ENCODE data around the gene C5orf63.
"Not testable (repeated sequence)": the region's sequence is repeated elsewhere in the genome, so short reads cannot be mapped to it uniquely, and the experiment has no call there.

Gene C5orf63

DNA sequence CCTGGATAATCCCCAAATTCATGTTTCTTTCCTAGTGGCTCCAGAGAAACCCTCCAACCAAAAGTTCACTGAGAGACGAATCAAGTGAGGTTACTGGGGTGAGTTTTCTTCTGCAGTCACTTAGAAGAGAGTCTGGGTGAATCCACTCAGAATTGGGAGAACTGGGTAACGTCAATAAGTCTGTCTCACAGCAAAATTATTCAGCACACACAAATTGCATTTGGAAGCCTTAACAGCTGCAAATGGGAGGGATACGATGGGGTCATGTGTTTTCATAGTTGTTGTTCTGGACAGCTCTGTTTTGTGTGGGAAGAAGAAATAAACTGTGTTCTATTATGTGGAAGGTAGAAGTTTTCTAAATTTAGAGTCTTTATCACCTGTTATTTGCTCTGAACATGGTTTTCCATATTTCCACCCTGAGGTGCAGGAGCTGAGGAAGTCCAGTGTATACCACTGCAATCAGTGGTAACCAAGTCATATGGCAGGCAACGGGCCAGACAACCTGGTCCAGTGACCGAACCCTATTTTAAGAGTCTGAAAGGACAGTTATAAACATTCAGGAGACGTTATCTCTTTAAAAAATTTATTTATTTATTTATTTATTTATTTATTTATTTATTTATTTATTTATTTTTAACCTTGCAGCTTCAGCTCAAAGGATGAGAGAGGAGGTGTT, 64.9 kb downstream of the C5orf63 start:
- no peak for DNase-seq (ENCODE audit: low read depth)

DNA sequence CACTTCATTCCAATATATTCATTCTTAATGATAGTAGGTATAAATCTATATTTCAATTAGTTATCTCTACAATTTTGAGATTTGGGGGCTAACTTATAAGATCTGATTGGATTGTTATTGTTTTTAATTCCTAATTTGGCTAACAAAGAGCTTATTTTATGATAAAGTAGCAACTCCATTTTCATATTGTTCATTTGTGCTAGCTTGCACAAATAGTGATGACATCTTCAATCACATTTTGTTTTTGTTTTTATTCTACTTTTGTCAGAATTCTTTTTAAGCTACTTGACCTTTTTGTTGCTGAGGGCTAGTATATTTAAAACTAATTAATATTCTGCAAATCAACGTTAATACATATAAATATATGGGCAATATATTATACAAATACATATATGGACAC, 65.8 kb downstream of the C5orf63 start:
- no peak for DNase-seq (ENCODE audit: low read depth)

DNA sequence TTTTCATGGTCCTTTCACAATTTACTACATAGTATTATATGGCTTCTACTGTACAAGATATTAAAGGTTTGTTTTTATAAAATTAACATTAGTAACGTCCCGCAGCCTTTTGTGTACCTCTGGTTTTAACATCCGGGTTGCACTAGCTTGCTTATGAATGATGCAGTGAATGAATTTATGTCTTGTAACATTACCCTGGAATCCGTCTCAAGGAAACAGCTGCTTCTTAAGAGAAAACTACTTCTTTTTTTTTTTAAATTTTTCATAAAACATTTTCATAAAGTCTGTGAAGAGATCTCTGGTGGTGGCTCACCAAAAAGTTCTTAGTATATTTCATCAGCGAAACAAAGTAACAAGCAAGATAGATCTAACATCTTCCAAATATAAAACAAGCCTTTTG, 66.6 kb downstream of the C5orf63 start:
- DNase-seq (ENCODE audit: low read depth), result no peak

DNA sequence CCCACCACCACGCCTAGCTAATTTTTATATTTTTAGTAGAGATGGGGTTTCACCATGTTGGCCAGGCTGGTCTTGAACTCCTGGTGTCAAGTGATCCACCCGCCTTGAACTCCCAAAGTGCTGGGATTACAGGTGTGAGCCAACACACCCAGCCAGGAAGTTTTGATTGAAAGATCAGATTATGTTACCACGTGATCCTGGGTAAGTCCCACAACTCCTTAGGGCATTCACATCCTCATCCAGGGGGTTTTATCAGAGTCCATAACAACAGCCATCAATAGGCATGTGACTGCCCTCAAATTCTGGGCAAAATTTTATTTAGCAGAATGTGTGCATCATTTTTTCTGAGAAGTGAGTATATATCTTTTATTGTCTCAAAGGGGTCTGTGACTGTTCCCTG, 68.0 kb downstream of the C5orf63 start:
- DNase-seq (ENCODE audit: low read depth), result not testable (repeated sequence)

DNA sequence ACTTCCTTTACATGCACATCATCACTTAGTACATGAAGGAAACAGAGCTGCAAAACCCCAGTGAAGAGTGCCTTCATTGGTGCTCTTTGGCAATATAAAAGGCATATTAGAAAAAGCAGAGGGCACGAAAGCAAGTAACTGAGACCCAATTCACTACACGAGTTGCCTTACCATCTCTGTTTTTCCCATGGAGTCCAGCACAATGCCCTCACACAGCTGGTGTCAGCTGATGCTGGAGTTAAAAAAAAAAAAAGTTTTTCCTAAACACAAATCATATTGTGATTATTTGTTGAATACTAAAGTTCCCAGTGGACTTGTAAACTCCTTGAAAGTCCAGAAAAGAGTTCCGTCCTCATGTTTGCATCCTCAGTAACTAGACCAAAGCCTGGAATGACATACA, 68.6 kb downstream of the C5orf63 start:
- DNase-seq (ENCODE audit: low read depth), result no peak

DNA sequence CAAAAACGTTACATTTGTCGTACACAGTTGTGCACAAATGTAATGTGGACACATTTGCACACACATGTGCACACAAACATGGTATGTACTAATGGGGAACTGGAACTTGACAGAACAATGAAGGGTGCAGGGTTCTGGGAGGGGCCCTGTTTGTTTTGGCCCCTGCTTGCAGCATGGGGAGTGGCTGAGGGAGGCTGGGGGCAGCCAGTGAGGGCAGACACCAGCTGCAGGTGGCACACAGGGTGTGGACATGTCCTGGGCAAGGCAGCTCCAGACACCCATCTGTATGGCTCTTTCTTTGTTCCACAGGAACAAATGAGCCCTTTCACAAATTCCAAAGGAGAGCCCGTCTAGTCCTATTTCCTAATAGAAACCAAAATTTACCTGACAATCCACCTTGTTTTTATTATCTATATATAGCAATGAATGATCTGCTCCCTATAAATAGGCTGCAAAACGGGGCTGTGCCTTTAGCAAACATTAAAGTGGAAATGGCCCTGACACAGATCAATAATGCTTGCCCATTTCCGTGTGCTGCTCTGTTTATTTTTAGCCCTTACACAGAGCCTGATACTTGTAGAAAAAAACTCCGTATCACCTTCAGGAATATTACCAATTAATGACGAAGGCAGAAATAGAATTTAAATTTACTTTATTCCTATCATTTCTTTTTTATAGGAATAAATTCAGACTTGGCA, 69.4 kb downstream of the C5orf63 start:
- no peak for DNase-seq (ENCODE audit: low read depth)

DNA sequence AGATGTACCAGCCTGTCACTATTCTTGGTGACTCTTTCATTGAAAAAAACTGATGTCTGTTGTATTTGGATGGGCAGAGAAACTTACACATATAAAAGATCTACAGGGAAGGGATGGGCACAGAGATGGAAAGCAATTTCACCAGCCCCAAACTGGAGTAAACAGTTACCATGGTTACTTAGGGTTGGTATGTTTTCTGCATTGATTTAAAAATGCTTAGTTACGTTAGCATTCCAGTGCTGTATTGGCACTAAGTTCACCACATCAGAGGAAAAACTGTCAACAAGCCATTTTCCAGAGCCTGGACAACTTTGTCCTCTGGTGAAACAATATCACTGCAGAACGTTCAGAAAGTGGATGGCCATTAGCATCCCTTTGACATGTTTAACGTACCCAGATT, 70.9 kb downstream of the C5orf63 start:
- no peak for DNase-seq (ENCODE audit: low read depth)

DNA sequence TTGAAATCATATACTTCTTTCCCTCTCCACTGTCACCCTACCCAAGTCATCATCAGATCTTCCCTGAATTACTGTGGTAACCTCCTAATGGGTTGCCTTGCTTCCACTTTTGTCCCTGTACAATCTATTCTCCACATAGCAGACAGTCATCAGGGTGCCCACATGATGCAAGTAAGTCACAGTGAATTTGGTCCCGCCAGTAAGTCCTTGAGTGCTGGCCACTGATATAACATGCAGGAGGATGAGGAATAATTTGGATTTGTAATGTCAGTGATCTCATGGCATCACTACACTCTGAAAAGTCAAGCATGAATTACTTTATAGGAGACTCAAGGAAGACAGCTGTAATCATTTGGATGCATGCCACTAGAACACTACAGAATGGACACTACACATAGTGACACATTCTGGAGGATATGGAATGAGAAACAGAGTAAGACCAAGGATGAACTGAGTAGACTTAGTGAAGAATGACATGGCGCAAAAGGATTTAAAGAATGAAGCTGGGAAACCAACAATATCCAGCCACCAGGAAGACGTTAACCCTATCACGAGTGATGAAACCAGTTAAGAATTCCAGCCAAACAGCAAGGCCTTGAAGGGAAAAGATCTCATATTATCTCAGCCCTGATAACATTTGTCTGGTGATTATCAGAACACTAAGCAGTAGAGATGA, 71.5 kb downstream of the C5orf63 start:
- DNase-seq (ENCODE audit: low read depth), result no peak

Measured in T-helper 22 cell (primary cell).